Lung microvascular endothelial cell (primary cell): ENCODE results near the gene RAB3B. TPM values are rescaled to one million over a fixed set of nuclear protein-coding genes. Genes with fewer than 3 reads are reported as not detected.
"Not testable (repeated sequence)": the region's sequence is repeated elsewhere in the genome, so short reads cannot be mapped to it uniquely, and the experiment has no call there.

ENCODE experiments used
- DNase-seq, 2 donors: peaks; one replicate each; pipeline versions ENCODE4 v3.0.0 to v3.0.0-alpha.2; 2010; ENCODE audit warnings: low read depth in 2 of 2
- total RNA-seq: library from RNA; depleted of rRNA; stranded (reverse); fragments of >200 nt; gene quantifications from 2 replicates; pipeline ENCODE4 v1.2.1, GENCODE V29; 2014

The RAB3B gene
- total RNA-seq, 1 donor from 2014 or later = 1.2 TPM

DNA sequence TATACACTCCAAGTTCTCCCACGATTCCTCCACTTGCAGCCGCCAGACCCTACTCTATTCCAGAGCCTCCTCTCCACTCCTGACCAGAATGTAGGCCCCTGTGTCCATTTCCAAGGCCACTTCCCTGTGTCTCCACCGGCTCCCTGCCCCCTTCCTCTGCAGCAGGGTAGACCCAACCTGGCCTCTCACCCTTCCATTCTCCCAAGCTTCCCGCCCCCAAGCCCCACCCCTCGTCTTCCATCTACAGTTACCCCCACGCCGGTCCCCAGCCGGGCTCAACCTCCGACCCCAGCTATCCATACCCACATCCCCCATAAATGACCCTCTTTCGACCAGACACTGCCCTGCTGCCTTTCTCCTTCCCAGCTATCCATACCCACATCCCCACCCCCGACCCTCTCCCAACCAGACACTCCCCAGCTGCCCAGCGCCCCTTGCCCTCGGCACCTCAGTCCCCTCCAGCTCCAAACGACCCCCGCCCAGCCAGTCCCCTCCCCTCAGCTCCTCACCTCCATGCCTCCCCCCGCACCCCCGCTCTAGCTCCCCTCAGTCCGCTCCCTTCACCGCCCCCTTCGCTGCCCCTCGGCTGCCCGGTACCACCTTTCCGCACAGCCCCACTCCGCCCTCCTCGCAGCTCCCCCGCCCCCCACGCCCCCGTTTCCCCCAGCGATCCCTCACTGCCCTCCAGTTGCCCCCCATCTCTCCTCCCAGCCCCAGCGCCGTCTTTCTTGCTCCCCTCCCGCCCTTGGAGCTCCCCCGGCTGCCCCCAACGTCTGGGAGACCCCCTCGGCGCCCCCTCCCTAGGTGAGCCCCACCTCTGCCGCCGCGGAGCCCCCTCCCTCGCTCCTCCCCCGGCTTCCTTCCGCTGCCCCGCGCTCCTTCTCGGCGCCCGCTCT is 670 bp downstream of the RAB3B start:
- no peak for DNase-seq

DNA sequence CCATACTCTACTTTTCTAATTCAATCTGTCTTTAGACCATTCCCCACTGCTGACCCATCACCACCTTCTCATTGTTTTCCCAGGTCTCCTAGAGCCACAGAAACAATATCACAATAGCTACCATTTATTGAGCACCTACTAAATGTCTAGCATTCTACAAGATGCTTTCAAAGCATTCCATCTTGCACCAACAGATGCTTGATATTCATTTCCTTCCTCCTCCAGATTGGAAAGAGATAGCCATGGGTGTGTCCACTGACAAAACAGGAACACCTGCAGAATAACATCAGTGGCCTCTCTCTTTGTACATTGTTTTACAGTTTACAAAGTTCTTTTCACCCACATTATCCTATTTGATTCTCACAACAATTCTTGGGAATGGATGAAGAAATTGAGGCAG is 2.2 kb downstream of the RAB3B start:
- DNase-seq = no peak

DNA sequence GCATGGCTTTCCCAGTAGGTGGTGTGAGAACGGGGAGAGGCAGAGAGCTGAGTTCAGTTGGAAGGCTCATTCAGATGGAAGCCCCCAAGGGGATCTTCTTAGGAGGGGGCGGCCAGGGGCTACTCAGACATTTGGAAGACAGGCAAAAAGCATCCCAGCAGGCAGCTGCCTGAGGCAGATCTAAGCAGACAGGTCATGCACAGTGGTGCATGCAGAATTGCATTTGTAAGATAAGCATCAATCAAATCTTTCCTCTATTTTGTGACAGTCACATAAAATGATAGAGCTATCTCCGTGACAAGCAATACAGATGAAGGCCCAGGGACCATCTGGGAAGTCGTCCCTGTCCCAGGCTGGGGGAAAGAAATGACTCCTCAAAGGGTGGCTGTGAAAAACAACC is 3.8 kb downstream of the RAB3B start:
- no peak for DNase-seq

DNA sequence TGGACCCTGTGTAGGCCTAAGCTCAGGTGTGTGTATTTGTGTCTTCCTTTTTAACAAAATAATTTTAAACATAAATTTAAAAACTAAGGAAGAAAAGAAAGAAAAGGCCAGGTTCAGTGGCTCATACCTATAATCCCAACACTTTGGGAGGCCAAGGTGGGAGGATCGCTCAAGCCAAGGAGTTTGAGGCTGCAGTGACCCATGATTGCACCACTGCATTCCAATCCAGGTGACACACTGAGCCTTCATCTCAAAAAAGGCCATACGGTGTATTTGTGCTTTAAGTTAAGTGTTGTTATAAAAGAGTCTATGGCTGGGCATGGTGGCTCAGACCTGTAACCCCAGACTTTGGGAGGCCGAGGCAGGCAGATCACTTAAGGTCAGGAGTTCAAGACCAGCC is 8.3 kb downstream of the RAB3B start:
- no peak for DNase-seq

DNA sequence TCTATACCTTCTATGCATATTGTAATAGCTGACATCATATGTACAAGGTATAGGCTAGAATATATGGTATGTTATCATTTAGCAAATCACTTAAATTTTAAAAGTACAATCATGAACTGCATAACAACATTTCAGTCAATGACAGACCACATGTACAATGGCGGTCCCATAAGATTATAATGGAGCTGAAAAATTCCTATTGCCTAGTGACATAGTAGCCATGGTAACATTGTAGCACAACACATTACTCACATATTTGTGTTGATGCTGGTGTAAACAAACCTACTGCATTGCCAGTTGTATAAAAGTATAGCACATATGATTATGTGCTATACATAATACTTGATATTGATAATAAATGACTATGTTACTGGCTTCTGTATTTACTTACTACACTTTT is 8.9 kb downstream of the RAB3B start:
- DNase-seq = no peak

DNA sequence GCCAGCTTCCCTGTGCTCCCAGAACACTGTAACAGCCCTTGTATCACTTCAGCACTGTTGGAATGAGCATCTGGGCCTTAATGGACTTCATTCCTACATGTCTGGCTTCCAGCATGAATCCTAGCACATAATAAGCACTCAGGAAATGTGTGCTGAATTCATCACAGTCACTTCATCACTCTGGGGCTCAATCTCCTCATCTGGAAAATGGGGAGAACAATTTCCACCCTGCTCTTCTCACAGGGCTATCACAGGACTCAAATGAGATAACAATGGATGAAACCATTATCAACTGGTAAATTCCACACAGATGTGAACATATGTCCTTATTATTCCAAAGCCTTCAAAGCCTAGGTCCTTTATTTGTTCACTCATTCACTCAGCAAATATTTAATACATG is 12.4 kb downstream of the RAB3B start:
- no peak for DNase-seq

DNA sequence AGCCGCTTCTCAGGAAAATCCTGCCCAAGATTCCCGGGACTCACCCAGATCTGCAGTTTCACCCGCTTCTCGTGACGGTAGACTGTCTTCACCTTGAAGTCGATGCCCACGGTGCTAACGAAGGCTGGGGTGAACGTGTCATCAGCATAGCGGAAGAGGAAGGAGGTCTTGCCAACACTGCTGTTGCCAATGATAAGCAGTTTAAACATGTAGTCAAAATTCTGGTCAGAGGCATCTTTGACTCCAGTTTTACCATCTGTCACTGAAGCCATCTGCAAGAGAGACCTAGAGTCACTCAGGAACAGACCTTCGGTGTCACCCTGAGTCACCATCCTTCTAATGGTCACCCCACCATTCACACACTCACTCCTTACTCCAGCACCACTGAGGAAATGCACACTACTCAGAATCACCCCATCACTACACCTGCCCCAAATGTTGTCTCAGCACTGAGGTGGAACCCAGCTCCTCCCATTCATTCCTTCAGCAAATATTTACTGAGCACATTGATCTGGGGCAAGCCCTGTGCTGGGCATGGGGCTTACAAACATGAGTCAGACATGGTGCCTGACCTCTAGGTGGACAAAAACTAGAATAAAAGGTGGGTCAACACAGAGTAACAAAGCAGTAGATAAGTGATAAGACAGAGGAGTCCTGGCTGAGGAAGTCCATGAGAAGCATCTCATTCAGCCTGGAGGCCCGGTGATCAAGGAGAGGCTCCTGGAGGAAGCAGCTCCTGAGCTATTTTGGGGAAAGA is 13.5 kb downstream of the RAB3B start:
- DNase-seq = no peak

DNA sequence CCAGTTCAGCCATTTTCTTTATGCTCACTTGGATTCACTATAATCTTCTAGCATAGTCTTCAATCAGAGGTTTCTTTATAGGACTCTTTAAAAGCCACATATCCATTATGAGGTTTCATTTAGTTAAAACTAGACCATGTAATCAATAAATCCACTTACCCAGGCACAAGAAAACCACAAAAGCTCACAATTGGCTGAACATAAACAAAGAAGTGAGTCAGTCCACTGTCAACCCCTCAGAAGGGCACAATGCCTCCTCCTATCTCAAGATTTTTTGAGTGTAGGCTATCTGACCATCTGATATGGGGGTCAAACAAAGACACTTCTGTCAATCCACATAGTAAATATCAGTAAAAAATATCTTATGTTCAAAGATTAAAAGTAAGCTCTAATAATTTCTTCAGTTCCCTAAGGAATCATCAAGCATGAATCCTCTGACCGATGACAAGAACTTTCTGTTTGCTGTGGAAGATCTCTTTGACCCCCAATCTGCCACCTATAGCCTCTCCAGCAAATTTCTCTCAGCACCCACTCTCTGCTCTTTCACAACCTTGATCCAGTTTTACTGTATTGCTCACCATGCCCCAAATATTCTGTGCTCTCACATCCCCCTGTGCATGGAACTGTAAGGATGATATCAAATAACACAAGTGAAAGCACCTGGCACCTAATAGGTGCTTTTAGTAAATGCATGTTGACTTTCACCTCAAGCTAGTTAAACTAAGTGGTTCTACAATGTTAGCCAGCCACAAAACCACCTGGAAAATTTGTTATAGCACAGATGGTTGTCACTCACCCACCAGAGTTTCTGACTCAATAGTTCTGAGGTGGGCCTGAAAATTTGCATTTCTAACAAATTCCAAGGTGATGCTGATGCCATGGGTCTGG is 16.7 kb downstream of the RAB3B start:
- peak in 1 of 2 donors; percentile 17 for DNase-seq

DNA sequence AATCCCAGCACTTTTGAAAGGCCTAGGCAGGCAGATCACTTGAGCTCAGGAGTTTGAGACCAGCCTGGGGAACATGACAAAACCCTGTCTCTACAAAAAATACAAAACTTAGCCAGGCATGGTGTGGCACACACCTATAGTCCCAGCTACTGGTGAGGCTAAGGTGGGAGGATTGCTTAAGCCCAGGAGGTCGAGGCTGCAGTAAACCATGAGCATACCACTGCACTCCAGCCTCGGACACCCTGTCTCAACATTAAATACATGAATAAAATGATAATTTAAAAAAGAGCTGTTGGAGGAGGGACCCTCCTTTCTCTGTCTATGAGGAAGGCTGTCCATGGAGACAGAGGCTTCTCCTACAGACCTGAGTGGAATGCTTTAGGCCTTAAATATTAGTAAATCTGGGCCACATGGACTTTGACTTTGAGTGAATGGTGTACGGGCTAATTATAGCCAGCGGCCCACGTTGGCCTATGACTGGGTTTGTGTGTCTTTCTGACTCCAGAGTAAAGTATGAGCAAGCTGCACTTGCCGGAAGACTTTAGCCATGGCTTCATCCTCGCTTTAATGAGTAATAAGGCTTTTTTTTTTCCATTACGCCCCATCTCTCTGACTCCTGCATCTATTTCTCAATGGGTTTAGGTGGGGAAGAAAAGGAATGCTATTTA is 21.3 kb downstream of the RAB3B start:
- DNase-seq = peak in 1 of 2 donors; percentile 78

DNA sequence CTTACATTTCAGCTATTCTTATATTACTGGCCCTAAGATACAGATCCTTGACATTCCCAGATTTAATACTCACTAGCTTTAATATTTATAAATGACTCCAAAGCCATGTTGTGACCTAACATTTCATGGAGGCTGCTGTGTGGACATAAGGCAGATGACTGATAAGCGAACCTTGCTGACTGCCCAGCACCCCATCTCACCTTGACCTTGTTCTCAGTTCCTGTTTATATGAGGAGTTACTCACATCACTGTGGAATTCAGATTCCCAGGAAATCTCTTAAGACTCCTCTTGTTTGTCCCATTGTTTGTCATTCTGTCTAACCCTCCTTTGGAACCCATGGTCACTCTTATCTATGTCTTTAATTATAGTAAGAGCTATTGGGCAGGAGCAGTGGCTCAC is 21.9 kb downstream of the RAB3B start:
- peak in 1 of 2 donors; percentile 17 for DNase-seq

DNA sequence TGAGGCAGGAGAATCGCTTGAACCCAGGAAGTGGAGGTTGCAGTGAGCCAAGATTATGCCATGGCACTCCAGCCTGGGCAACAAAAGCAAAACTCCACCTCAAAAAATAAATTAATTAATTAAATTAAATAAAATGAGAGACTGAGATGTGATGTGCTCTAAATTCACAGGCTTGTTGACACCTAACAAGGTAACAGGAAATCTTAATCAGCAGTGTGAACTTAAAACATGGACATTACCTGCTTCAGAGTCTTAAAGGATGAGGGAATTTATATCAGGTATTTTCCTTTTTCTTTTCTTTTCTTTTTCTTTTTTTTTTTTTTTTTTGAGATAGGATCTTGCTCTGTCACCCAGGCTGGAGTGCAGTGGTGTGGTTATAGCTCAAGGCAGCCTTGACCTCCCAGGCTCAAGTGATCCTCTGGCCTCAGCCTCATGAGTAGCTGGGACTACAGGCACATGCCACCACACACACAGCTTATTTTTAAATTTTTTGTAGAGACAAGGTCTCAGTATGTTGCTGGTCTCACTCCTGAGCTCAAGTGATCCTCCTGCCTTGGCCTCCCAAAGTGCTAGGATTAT is 23.2 kb downstream of the RAB3B start:
- not testable (repeated sequence) for DNase-seq

DNA sequence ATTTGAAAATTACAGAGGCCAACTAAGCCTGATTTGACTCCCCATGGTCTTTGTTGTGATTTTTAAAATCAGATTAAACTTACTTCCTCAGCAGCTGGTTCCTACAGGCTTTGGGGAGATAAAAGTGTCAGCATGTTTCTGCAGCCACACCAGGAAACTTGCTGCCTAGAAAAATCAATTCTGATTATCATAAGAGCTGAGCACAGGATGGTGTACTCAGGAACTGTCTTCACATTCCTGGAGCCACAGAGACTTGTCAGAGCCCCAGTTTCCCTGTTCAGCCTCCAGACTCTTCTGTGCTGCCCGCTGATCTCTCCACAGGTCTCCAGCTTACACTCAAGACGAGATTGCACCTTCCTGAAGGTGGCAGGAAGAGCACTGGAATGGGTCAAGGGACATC is 23.9 kb downstream of the RAB3B start:
- DNase-seq = no peak

DNA sequence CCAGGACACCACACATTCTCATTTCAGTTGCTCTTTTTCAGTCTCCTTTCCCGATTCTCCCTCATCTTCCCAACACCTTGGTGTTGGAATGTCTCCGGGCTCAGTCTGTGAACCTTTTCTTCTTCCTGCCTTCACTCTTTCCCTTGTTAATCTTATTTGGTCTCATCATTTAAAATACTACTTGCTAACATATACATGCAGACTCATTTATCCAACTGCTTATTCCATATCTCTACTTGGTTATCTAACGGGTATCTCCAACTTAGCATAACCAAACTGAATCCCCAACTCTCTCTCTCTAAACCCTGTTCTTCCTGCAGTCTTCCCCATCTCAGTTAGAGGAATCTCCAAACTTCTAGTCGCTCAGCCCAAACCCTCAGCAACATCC is 26.2 kb downstream of the RAB3B start:
- DNase-seq = no peak

DNA sequence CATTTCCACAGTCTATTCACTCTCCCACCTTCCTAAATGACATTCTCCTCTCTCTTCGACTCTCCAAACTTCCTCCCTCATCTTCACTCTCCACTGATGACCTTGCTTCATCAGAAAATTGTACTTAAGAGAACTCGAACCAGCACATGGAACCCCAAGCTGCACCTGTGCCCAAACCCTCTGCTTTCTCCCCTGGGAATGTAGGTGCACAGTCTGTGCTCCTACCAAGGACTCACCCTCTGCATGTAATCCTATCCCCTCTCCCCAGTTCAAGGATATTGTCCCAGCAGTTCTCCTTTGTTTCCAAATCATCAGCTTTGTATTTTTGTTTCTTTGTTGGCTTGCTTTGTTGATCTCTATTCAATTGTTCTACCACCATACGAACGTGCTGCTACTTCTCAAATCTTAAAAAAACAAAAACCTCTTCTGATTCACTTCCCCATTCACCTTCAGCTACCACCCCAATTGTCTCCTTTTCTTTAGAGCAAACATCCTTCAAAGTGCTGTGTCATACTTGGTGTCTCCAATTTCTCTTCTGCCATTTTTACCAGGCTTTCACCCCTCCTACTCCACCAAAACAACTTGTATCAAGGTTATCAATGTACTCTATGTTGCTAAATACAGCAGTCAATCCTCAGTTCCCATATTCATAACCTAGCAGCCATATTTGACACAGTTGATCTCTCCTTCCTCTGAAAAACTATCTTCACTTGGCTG is 26.8 kb downstream of the RAB3B start:
- peak in 1 of 2 donors; percentile 34 for DNase-seq

DNA sequence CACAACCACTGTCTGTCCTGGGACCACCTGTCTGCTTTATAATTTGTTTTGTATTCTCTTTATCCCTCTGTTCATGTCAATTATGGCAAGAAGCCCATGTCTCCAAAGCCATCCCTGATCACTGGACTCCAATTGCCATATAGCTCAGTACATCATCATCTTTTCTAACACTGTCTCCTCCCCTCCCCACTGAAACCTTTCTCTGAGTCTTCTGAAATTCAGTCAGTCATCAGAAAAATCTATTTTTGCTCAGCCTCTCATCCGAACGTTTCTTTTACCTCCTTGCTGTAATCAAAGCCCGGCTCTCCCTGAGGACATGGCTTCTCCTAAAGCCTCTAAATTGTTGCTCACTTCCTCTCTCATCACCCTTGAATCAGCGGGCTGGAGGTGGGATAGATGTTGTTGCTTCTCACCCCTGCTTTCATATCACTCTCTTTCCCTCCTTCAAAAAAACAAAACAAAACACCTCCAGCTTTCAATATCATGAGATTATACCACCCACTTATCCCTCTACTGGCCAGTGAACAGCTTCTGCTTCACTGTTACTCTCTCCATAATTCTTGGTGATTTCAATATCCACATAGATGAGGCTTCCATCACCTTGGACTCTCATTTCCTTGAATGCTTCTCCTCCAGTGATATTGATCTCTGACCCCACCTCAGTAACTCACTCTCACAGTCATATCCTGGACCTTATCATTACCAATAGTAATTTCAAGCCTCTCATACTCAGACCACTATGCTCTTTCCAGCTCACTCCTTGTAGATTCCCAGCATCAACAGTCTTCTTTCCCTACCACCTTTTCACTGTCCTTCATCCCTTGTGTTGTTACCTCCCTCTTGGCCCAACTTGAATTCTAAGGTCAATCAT is 27.8 kb downstream of the RAB3B start:
- DNase-seq = peak in 1 of 2 donors; percentile 16

DNA sequence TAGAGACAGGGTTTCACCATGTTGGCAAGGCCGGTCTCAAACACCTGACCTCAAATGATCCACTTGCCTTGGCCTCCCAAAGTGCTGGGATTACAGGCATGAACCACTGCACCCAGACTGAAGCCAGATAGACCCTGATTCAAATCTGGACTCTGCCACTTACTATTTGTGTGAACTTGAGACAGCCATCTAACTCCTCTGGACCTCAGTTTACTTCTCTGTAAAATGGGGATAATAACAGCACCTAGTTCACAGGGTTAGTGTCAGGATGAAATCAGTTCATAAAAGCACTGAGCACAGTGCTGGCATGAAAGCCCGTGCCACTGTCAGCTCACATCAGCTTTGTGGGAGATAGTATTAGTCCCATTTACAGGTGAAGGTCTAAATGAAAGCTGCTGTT is 28.5 kb downstream of the RAB3B start:
- DNase-seq = no peak

DNA sequence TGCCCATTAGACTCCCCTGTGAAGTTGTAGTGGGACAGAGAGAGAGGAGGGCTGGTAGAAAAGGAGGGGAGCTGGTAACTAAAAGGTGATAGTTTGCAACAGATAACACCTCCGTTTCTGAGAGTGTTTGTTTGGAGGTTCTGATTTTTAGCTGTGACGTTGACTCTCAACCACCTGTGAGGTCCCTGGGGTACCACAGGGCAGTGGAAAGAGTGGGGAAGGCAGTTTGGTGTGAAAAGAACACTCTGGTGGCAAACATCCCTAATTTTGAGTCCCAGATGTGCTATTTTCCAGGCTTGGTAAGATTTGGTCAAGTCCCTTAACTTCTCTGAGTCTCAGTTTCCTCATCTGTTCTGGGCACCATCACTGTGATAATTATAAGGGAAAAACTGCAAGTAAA is 29.3 kb downstream of the RAB3B start:
- DNase-seq = no peak

DNA sequence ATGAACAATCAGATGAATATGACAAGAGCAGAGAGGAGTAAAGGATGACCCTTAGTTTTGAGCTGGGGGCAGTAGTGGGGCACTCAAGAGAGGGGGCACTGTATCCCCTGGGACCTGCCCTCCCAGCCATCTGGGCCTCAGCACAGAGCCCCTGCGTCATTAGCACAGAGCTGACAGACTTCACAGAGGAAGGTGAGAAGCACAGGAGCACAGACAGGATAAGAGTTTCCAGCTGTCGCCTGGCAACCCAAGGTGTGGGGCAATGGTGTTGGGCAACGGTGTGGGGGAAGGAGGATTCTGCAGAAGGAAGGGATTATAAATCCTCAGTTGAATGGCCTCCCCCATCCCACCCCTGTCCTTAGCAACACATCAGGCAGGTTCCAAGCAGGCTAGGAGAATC is 30.2 kb downstream of the RAB3B start:
- DNase-seq = no peak

DNA sequence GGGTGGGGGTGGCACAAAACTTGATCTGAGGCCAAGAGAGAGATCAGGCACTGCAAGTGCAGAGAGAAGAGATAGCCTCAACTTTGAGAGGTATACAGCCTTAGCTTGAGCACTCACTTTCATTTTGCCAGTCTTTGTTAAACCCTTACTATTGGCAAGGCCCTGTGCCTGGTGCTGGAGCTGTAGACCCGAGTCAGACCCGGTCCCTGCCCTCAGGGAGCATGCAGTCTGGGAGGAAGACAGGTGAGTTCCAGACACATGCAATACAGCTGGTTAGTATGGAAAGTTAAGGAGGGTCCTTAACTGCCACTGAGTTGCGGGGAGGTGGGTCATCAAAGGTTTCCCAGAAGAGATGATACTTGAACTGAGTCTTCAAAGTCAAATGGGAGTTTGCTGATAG is 31.7 kb downstream of the RAB3B start:
- no peak for DNase-seq
